Mammary epithelial cell (primary cell): ENCODE results near the gene EMP1.

Experiments used
- CTCF ChIP-seq, 2 donors: IDR thresholded peaks in 1 of 2; conservative IDR thresholded peaks in 1 of 2; 2 replicates each; pipeline ENCODE4 v1.5.1; 2011 to 2012; ENCODE audit warnings: inconsistent platforms in 2 of 2, low read length in 2 of 2, mild to moderate bottlenecking in 2 of 2, control low read depth in 1 of 2, low read depth in 1 of 2; ENCODE audit not compliant: insufficient read depth in 1 of 2; ENCODE audit errors: extremely low read depth in 1 of 2
- EZH2 ChIP-seq: IDR thresholded peaks from 2 replicates; pipeline ENCODE4 v1.6.1; 2012; ENCODE audit warnings: low read length, inconsistent platforms, borderline replicate concordance

- TF ChIP-seq EZH2, result no peak
- TF ChIP-seq CTCF (conservative IDR thresholded peaks at IDR 0.05 in 1 of 2, IDR thresholded peaks at IDR 0.05 in 1 of 2; ENCODE audit: extremely low read depth in 1 of 2, insufficient read depth in 1 of 2, low read depth in 1 of 2, low read length in 2 of 2), result no peak
Observed at GRCh38 chr12:13182881-13183280, 13.6 kb upstream of the EMP1 start.
